GM12878 (cell line): Measurements from ENCODE around the gene USP4.

Experiments
- CTCF ChIP-seq, 3 experiments: IDR thresholded peaks in 2 of 3; conservative IDR thresholded peaks in 1 of 3; 2 replicates each; pipeline ENCODE4 v1.5.1; 2011; ENCODE audit warnings: low read depth in 3 of 3, low read length in 3 of 3, mild to moderate bottlenecking in 3 of 3, control low read depth in 2 of 3, moderate library complexity in 2 of 3, inconsistent platforms in 1 of 3, mixed read lengths in 1 of 3; ENCODE audit not compliant: control insufficient read depth in 2 of 3, insufficient read depth in 1 of 3; ENCODE audit errors: extremely low read depth in 1 of 3
- E2F4 ChIP-seq: IDR thresholded peaks from 2 replicates; pipeline ENCODE4 v1.6.1; 2012; ENCODE audit warnings: low read depth, low read length, improper control_type of control experiment
- FOS ChIP-seq: IDR thresholded peaks from 3 replicates; pipeline ENCODE4 v1.6.1; 2011; ENCODE audit warnings: borderline replicate concordance; ENCODE audit not compliant: insufficient read length; ENCODE audit errors: extremely low read depth
- MYC ChIP-seq: IDR thresholded peaks from 2 replicates; pipeline ENCODE4 v1.6.1; 2011; ENCODE audit warnings: mild to moderate bottlenecking, low read length, moderate library complexity, inconsistent platforms; ENCODE audit not compliant: insufficient read depth, insufficient replicate concordance, insufficient read length, severe bottlenecking
- POLR2A ChIP-seq: IDR thresholded peaks from 2 replicates; pipeline ENCODE4 v1.6.1; 2011; ENCODE audit warnings: low read depth, mild to moderate bottlenecking, low read length
- SMC3 ChIP-seq: IDR thresholded peaks from 2 replicates; pipeline ENCODE4 v1.6.1; 2011; ENCODE audit warnings: low read length, improper control_type of control experiment, borderline replicate concordance
- SREBF2 ChIP-seq: IDR thresholded peaks from 2 replicates; pipeline ENCODE4 v1.6.1; 2012; ENCODE audit warnings: mild to moderate bottlenecking, low read length
- ZNF384 ChIP-seq: IDR thresholded peaks from 2 replicates; pipeline ENCODE4 v1.6.1; 2012; ENCODE audit warnings: low read depth, mild to moderate bottlenecking, low read length, improper control_type of control experiment, borderline replicate concordance
- ZSCAN29 ChIP-seq: fragments of 450-650 bp; IDR thresholded peaks from 2 replicates; pipeline ENCODE4 v1.6.1; 2017; ENCODE audit warnings: mild to moderate bottlenecking, moderate library complexity
- TF ChIP-seq, protein P1 (sequence below): IDR thresholded peaks from 2 replicates; pipeline ENCODE4 v1.6.1; 2012; ENCODE audit warnings: mild to moderate bottlenecking, low read depth, low read length

- TF ChIP-seq E2F4 (no peak), MYC (no peak), POLR2A (no peak), SMC3 (no peak), SREBF2 (no peak), FOS (no peak), ZNF384 (no peak), CTCF (IDR thresholded peaks at IDR 0.05 in 2 of 3, conservative IDR thresholded peaks at IDR 0.05 in 1 of 3; ENCODE audit: control insufficient read depth in 2 of 3, extremely low read depth in 1 of 3, insufficient read depth in 1 of 3, low read depth in 3 of 3, low read length in 3 of 3) (no peak), ZSCAN29 (no peak)
- TF ChIP-seq, protein P1, sequence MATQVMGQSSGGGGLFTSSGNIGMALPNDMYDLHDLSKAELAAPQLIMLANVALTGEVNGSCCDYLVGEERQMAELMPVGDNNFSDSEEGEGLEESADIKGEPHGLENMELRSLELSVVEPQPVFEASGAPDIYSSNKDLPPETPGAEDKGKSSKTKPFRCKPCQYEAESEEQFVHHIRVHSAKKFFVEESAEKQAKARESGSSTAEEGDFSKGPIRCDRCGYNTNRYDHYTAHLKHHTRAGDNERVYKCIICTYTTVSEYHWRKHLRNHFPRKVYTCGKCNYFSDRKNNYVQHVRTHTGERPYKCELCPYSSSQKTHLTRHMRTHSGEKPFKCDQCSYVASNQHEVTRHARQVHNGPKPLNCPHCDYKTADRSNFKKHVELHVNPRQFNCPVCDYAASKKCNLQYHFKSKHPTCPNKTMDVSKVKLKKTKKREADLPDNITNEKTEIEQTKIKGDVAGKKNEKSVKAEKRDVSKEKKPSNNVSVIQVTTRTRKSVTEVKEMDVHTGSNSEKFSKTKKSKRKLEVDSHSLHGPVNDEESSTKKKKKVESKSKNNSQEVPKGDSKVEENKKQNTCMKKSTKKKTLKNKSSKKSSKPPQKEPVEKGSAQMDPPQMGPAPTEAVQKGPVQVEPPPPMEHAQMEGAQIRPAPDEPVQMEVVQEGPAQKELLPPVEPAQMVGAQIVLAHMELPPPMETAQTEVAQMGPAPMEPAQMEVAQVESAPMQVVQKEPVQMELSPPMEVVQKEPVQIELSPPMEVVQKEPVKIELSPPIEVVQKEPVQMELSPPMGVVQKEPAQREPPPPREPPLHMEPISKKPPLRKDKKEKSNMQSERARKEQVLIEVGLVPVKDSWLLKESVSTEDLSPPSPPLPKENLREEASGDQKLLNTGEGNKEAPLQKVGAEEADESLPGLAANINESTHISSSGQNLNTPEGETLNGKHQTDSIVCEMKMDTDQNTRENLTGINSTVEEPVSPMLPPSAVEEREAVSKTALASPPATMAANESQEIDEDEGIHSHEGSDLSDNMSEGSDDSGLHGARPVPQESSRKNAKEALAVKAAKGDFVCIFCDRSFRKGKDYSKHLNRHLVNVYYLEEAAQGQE: no peak
Measured at GRCh38 chr3:49271047-49271446, 68.8 kb downstream of the USP4 start.
